Stimulated activated CD4-positive, alpha-beta T cell treated with anti-CD3 and anti-CD28 coated beads, Interleukin-4, amount 100 ng/mL, for 48 hours (primary cell): ENCODE results near the gene PDIA4.
"Not testable (repeated sequence)": the region's sequence is repeated elsewhere in the genome, so short reads cannot be mapped to it uniquely, and the experiment has no call there.

ENCODE experiments used
- DNase-seq, 2 donors: peaks; one replicate each; pipeline ENCODE4 v3.0.0-alpha.2; 2020; ENCODE audit warnings: low read depth in 2 of 2

Gene PDIA4

GRCh38 chr7:149028346-149029109, at the start of gene PDIA4:
PDIA4 (minus strand) TSS chr7:149028505; CDS start chr7:149028408, 97 bp downstream.
- DNase-seq = peak; percentile 100

- no peak for DNase-seq
Measured at GRCh38 chr7:149077594-149077993, 49.3 kb upstream of the PDIA4 start.

- no peak for DNase-seq
Measured at GRCh38 chr7:149075286-149075685, 47.0 kb upstream of the PDIA4 start.

GRCh38 chr7:149074116-149074885, 46.0 kb upstream of the PDIA4 start:
- DNase-seq = no peak

GRCh38 chr7:149072438-149072775, 44.1 kb upstream of the PDIA4 start:
- DNase-seq = no peak

- peak; percentile 26 to 45 for DNase-seq
Measured at GRCh38 chr7:149071641-149072437, 43.5 kb upstream of the PDIA4 start.

- no peak for DNase-seq
Measured at GRCh38 chr7:149071182-149071635, 42.9 kb upstream of the PDIA4 start.

GRCh38 chr7:149070372-149071125, 42.2 kb upstream of the PDIA4 start:
- DNase-seq = no peak

- DNase-seq = no peak
Measured at GRCh38 chr7:149067869-149068268, 39.6 kb upstream of the PDIA4 start.

- DNase-seq = no peak
Measured at GRCh38 chr7:149063476-149063875, 35.2 kb upstream of the PDIA4 start.

- DNase-seq = not testable (repeated sequence)
Measured at GRCh38 chr7:149062217-149062899, 34.1 kb upstream of the PDIA4 start.

GRCh38 chr7:149060156-149060555, 31.9 kb upstream of the PDIA4 start:
- DNase-seq = no peak

GRCh38 chr7:149053885-149054284, 25.6 kb upstream of the PDIA4 start:
- no peak for DNase-seq

GRCh38 chr7:149053384-149053783, 25.1 kb upstream of the PDIA4 start:
- DNase-seq = no peak

GRCh38 chr7:149050941-149051340, 22.6 kb upstream of the PDIA4 start:
- DNase-seq = no peak

GRCh38 chr7:149048805-149049204, 20.5 kb upstream of the PDIA4 start:
- DNase-seq = no peak

- DNase-seq = no peak
Measured at GRCh38 chr7:149046416-149046815, 18.1 kb upstream of the PDIA4 start.

GRCh38 chr7:149043936-149044335, 15.6 kb upstream of the PDIA4 start:
- DNase-seq = no peak

- DNase-seq = no peak
Measured at GRCh38 chr7:149041350-149041749, 13.0 kb upstream of the PDIA4 start.

- not testable (repeated sequence) for DNase-seq
Measured at GRCh38 chr7:149038641-149039040, 10.3 kb upstream of the PDIA4 start.

- no peak for DNase-seq
Measured at GRCh38 chr7:149036676-149037075, 8.4 kb upstream of the PDIA4 start.
